ENCODE data around the gene PRKCZ.
A peak's percentile ranks its signal among the peaks of the same experiment; 100 is the strongest.

Gene PRKCZ

GRCh38 chr1:2204415-2205190 lies 154.4 kb downstream of the PRKCZ start:
- H3K4me1 ChIP-seq, result no peaks in the 10 kb centered on the region
- H3K4me3 ChIP-seq (ENCODE audit: low read depth, low read length), result peak overlapping the region; percentile 44
- TF ChIP-seq CTCF (IDR thresholded peaks at IDR 0.05), result no peak

GRCh38 chr1:2205191-2205952 lies 155.2 kb downstream of the PRKCZ start:
- Histone ChIP-seq H3K9ac (no peak overlapping the region), H3K79me2 (no peaks in the 10 kb centered on the region), H3K4me1 (no peaks in the 10 kb centered on the region), H3K9me3 (ENCODE audit: control insufficient read depth, low read length) (no peaks in the 10 kb centered on the region), H3K27me3 (ENCODE audit: control insufficient read depth, insufficient read depth, low read length) (no peaks in the 10 kb centered on the region), H3K27ac (peak overlapping the region; percentile 29), H3K36me3 (ENCODE audit: control insufficient read depth, insufficient read depth, low read length) (no peaks in the 10 kb centered on the region), H2AFZ (peak overlapping the region; percentile 68), H3K4me3 (ENCODE audit: low read depth, low read length) (peak overlapping the region; percentile 56), H3K4me2 (ENCODE audit: low read length) (peak overlapping the region; percentile 74)
- no peak for TF ChIP-seq CTCF (IDR thresholded peaks at IDR 0.05)

More at GRCh38 chr1:2204415-2205190, 154.4 kb downstream of the PRKCZ start:
- Histone ChIP-seq H3K27ac (peak overlapping the region; percentile 49), H3K79me2 (no peaks in the 10 kb centered on the region), H3K9me3 (ENCODE audit: control insufficient read depth, low read length) (no peaks in the 10 kb centered on the region), H3K27me3 (ENCODE audit: control insufficient read depth, insufficient read depth, low read length) (no peaks in the 10 kb centered on the region), H3K4me2 (ENCODE audit: low read length) (peak overlapping the region; percentile 79), H2AFZ (no peak overlapping the region), H3K9ac (no peak overlapping the region), H3K36me3 (ENCODE audit: control insufficient read depth, insufficient read depth, low read length) (no peaks in the 10 kb centered on the region)

GRCh38 chr1:2206813-2207487 lies 156.7 kb downstream of the PRKCZ start:
- Histone ChIP-seq H2AFZ (no peak overlapping the region), H3K4me1 (no peaks in the 10 kb centered on the region), H3K4me3 (ENCODE audit: low read depth, low read length) (no peak overlapping the region), H3K4me2 (ENCODE audit: low read length) (no peak overlapping the region), H3K27ac (peak overlapping the region; percentile 39), H3K9me3 (ENCODE audit: control insufficient read depth, low read length) (no peaks in the 10 kb centered on the region), H3K36me3 (ENCODE audit: control insufficient read depth, insufficient read depth, low read length) (no peaks in the 10 kb centered on the region), H3K9ac (no peak overlapping the region), H3K27me3 (ENCODE audit: control insufficient read depth, insufficient read depth, low read length) (no peaks in the 10 kb centered on the region), H3K79me2 (no peaks in the 10 kb centered on the region)
- no peak for TF ChIP-seq CTCF (IDR thresholded peaks at IDR 0.05)

GRCh38 chr1:2208309-2209239 lies 158.4 kb downstream of the PRKCZ start:
- H3K9ac ChIP-seq, result no peak overlapping the region
- no peaks in the 10 kb centered on the region for H3K27me3 ChIP-seq (ENCODE audit: control insufficient read depth, insufficient read depth, low read length)
- no peaks in the 10 kb centered on the region for H3K36me3 ChIP-seq (ENCODE audit: control insufficient read depth, insufficient read depth, low read length)
- no peaks in the 10 kb centered on the region for H3K79me2 ChIP-seq
- H2AFZ ChIP-seq, result no peak overlapping the region
- no peak overlapping the region for H3K27ac ChIP-seq
- no peak overlapping the region for H3K4me2 ChIP-seq (ENCODE audit: low read length)
- no peaks in the 10 kb centered on the region for H3K9me3 ChIP-seq (ENCODE audit: control insufficient read depth, low read length)
- H3K4me3 ChIP-seq (ENCODE audit: low read depth, low read length), result no peak overlapping the region
- H3K4me1 ChIP-seq, result peaks cover 6% of the 10 kb centered on the region
- TF ChIP-seq CTCF (IDR thresholded peaks at IDR 0.05), result no peak

Measured in parathyroid adenoma (tissue), 2 donors.